Activated T-cell treated with anti-CD3 and anti-CD28 coated beads, Interleukin-2, amount 50 U/mL, for 24 hours (primary cell): ENCODE measurements around the gene CRYM.

ENCODE experiments used
- DNase-seq: peaks from one replicate; pipeline ENCODE4 v3.0.0-alpha.2; 2020
- H3K27ac Mint-ChIP-seq: 2 replicates; pipeline ENCODE4 v1.8.0; 2020; ENCODE audit warnings: mild to moderate bottlenecking, mixed read lengths
- H3K27me3 Mint-ChIP-seq: 2 replicates; pipeline ENCODE4 v1.8.0; 2020; ENCODE audit warnings: mixed read lengths
- H3K36me3 Mint-ChIP-seq: 2 replicates; pipeline ENCODE4 v1.8.0; 2020; ENCODE audit warnings: low read depth, mixed read lengths
- H3K4me1 Mint-ChIP-seq: 2 replicates; pipeline ENCODE4 v1.8.0; 2020; ENCODE audit warnings: low read depth, mixed read lengths
- H3K4me3 Mint-ChIP-seq: 2 replicates; pipeline ENCODE4 v1.8.0; 2020; ENCODE audit warnings: mild to moderate bottlenecking, moderate library complexity, mixed read lengths
- H3K9me3 Mint-ChIP-seq: 2 replicates; pipeline ENCODE4 v1.8.0; 2020; ENCODE audit warnings: mixed read lengths

CRYM gene

GRCh38 chr16:21242756-21243155 lies 35.3 kb downstream of the CRYM start:
- Mint-ChIP-seq H3K36me3 (no peaks in the 10 kb centered on the region), H3K4me1 (no peaks in the 10 kb centered on the region), H3K9me3 (no peaks in the 10 kb centered on the region), H3K27ac (no peak overlapping the region), H3K27me3 (peaks cover 32% of the 10 kb centered on the region), H3K4me3 (no peak overlapping the region)
- DNase-seq = no peak

- Mint-ChIP-seq H3K27ac (no peak overlapping the region), H3K4me1 (no peaks in the 10 kb centered on the region), H3K9me3 (no peaks in the 10 kb centered on the region), H3K36me3 (no peaks in the 10 kb centered on the region), H3K27me3 (peaks cover 28% of the 10 kb centered on the region), H3K4me3 (no peak overlapping the region)
- DNase-seq = no peak
Observed at GRCh38 chr16:21239646-21240045, 38.4 kb downstream of the CRYM start.

GRCh38 chr16:21236831-21237230 lies 41.3 kb downstream of the CRYM start:
- H3K9me3 Mint-ChIP-seq = no peaks in the 10 kb centered on the region
- H3K27ac Mint-ChIP-seq = no peak overlapping the region
- no peak overlapping the region for H3K4me3 Mint-ChIP-seq
- DNase-seq = no peak
- no peaks in the 10 kb centered on the region for H3K4me1 Mint-ChIP-seq
- H3K27me3 Mint-ChIP-seq = peaks cover 33% of the 10 kb centered on the region
- H3K36me3 Mint-ChIP-seq = no peaks in the 10 kb centered on the region

GRCh38 chr16:21235199-21235585 lies 42.9 kb downstream of the CRYM start:
- no peak overlapping the region for H3K4me3 Mint-ChIP-seq
- H3K27me3 Mint-ChIP-seq = peaks cover 47% of the 10 kb centered on the region
- no peaks in the 10 kb centered on the region for H3K4me1 Mint-ChIP-seq
- no peaks in the 10 kb centered on the region for H3K9me3 Mint-ChIP-seq
- H3K27ac Mint-ChIP-seq = no peak overlapping the region
- no peaks in the 10 kb centered on the region for H3K36me3 Mint-ChIP-seq
- no peak for DNase-seq

- Mint-ChIP-seq H3K27ac (no peak within 1 kb of the TSS), H3K4me3 (no peak within 1 kb of the TSS), H3K27me3 (peaks cover 52% of the 10 kb centered on the region), H3K36me3 (no peaks in the 10 kb centered on the region), H3K4me1 (no peaks in the 10 kb centered on the region), H3K9me3 (no peaks in the 10 kb centered on the region)
- DNase-seq = no peak
Observed at GRCh38 chr16:21233521-21234150, 44.5 kb downstream of the CRYM start, which contains the start of gene ANKS4B. Gene ANKS4B (plus strand): TSS chr16:21233699. CDS start chr16:21233738, 39 bp downstream.

GRCh38 chr16:21233045-21233520 lies 45.0 kb downstream of the CRYM start:
- Mint-ChIP-seq H3K36me3 (no peaks in the 10 kb centered on the region), H3K9me3 (no peaks in the 10 kb centered on the region), H3K27ac (no peak overlapping the region), H3K4me3 (no peak overlapping the region), H3K4me1 (no peaks in the 10 kb centered on the region), H3K27me3 (peaks cover 58% of the 10 kb centered on the region)
- no peak for DNase-seq

GRCh38 chr16:21228361-21228872 lies 49.7 kb downstream of the CRYM start:
- H3K36me3 Mint-ChIP-seq = no peaks in the 10 kb centered on the region
- peaks cover 3% of the 10 kb centered on the region for H3K4me1 Mint-ChIP-seq
- H3K4me3 Mint-ChIP-seq = no peak overlapping the region
- H3K27me3 Mint-ChIP-seq = peaks cover 68% of the 10 kb centered on the region
- no peak for DNase-seq
- no peaks in the 10 kb centered on the region for H3K9me3 Mint-ChIP-seq
- H3K27ac Mint-ChIP-seq = no peak overlapping the region

GRCh38 chr16:21227866-21228265 lies 50.2 kb downstream of the CRYM start:
- H3K9me3 Mint-ChIP-seq = no peaks in the 10 kb centered on the region
- no peak overlapping the region for H3K4me3 Mint-ChIP-seq
- DNase-seq = no peak
- H3K4me1 Mint-ChIP-seq = peaks cover 3% of the 10 kb centered on the region
- peaks cover 66% of the 10 kb centered on the region for H3K27me3 Mint-ChIP-seq
- H3K27ac Mint-ChIP-seq = no peak overlapping the region
- no peaks in the 10 kb centered on the region for H3K36me3 Mint-ChIP-seq

- DNase-seq = no peak
- Mint-ChIP-seq H3K36me3 (no peaks in the 10 kb centered on the region), H3K4me1 (peaks cover 3% of the 10 kb centered on the region), H3K27me3 (peaks cover 65% of the 10 kb centered on the region), H3K27ac (no peak overlapping the region), H3K4me3 (no peak overlapping the region), H3K9me3 (no peaks in the 10 kb centered on the region)
Observed at GRCh38 chr16:21226749-21227148, 51.3 kb downstream of the CRYM start.

- Mint-ChIP-seq H3K36me3 (no peaks in the 10 kb centered on the region), H3K9me3 (no peaks in the 10 kb centered on the region), H3K4me3 (no peak overlapping the region), H3K27me3 (peaks cover 64% of the 10 kb centered on the region), H3K4me1 (peaks cover 3% of the 10 kb centered on the region), H3K27ac (no peak overlapping the region)
- no peak for DNase-seq
Observed at GRCh38 chr16:21224800-21225199, 53.3 kb downstream of the CRYM start.

GRCh38 chr16:21223787-21224186 lies 54.3 kb downstream of the CRYM start:
- Mint-ChIP-seq H3K27ac (no peak overlapping the region), H3K27me3 (peaks cover 61% of the 10 kb centered on the region), H3K4me1 (peaks cover 3% of the 10 kb centered on the region), H3K9me3 (no peaks in the 10 kb centered on the region), H3K36me3 (no peaks in the 10 kb centered on the region), H3K4me3 (no peak overlapping the region)
- no peak for DNase-seq

- Mint-ChIP-seq H3K9me3 (no peaks in the 10 kb centered on the region), H3K36me3 (no peaks in the 10 kb centered on the region), H3K27me3 (peaks cover 54% of the 10 kb centered on the region), H3K4me3 (no peak overlapping the region), H3K27ac (no peak overlapping the region), H3K4me1 (peaks cover 3% of the 10 kb centered on the region)
- DNase-seq = no peak
Observed at GRCh38 chr16:21222495-21223337, 55.4 kb downstream of the CRYM start.

- no peak overlapping the region for H3K27ac Mint-ChIP-seq
- peaks cover 46% of the 10 kb centered on the region for H3K27me3 Mint-ChIP-seq
- H3K4me1 Mint-ChIP-seq = peaks cover under 1% of the 10 kb centered on the region
- H3K36me3 Mint-ChIP-seq = no peaks in the 10 kb centered on the region
- no peaks in the 10 kb centered on the region for H3K9me3 Mint-ChIP-seq
- DNase-seq = no peak
- H3K4me3 Mint-ChIP-seq = no peak overlapping the region
Observed at GRCh38 chr16:21219551-21219950, 58.5 kb downstream of the CRYM start.

- no peak for DNase-seq
- peaks cover 43% of the 10 kb centered on the region for H3K27me3 Mint-ChIP-seq
- H3K4me1 Mint-ChIP-seq = no peaks in the 10 kb centered on the region
Observed at GRCh38 chr16:21218153-21218552, 59.9 kb downstream of the CRYM start.

GRCh38 chr16:21217121-21217520 lies 61.0 kb downstream of the CRYM start:
- DNase-seq = no peak
- Mint-ChIP-seq H3K36me3 (no peaks in the 10 kb centered on the region), H3K9me3 (no peaks in the 10 kb centered on the region), H3K27me3 (peaks cover 38% of the 10 kb centered on the region), H3K4me3 (no peak overlapping the region), H3K4me1 (no peaks in the 10 kb centered on the region), H3K27ac (no peak overlapping the region)

More at GRCh38 chr16:21218153-21218552, 59.9 kb downstream of the CRYM start:
- H3K36me3 Mint-ChIP-seq = no peaks in the 10 kb centered on the region
- H3K4me3 Mint-ChIP-seq = no peak overlapping the region
- no peak overlapping the region for H3K27ac Mint-ChIP-seq
- no peaks in the 10 kb centered on the region for H3K9me3 Mint-ChIP-seq
